EL (cell line): Measurements from ENCODE around the gene AP2B1.

ENCODE experiments used
- DNase-seq: peaks from one replicate; pipeline ENCODE4 v3.0.0-alpha.2; 2016

AP2B1 gene

DNA sequence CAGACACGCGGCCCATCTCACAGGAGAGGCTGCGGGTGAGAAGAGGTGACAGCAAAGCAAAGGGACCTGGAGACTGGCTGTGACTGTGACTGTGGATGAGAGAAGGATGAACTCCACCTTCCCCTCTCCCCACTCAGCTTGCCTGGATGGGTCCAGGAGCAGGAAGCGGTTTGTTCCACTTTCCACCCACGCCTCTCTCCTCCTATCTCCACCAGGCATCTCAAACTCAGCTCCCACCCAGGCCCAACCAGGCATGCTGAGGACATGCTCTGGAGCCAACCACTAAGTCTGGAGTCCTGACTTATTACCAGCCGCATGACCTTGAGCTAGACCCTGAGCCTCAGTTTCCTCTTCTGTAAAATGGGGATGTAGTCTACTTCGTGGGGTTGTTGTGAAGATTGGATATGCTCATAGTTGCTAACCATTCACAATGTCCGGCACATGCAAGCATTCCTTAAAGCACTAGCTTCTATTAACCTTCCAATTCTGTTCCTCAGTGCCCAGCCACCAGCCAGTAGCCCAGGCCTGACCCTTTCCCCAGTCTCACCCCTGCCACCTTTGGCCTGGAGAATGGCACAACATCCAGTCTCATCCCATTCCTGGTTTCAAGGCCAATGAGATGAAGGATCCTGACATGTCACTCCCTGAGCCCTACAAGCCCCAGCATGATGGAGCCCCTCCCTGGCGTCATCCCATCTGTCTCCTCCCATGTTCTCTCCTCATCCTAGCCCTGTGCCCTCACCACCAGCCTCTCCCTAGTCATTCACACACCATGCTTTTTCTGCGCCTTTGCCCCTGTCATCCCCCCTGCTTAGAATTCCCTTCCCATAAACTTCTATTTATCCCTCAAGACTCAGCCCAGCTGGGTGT lies 163.6 kb downstream of the AP2B1 start:
- peak; percentile 23 for DNase-seq

- DNase-seq: peak; percentile 38
These were observed 164.4 kb downstream of the AP2B1 start for GRCh38 chr17:35751541-35751940.

DNA sequence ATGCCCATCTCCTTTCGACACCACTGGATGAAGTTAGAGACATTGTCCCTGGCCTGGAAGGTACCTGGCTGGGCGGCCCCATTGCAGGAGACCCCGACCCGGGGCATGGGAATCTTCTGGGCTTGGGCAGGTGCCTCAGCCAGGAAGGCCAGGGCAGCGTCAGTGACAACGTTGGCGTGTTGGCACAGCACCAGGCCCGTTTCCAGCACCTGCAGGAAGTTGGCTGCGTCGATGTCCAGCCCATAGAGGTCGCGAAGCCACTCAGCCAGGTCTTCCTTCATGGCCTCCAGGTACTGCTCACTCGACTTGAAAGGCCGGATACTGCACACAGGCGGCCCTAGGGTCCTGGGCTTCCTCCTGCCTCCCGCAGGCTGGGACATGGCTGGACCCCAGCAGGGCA lies 165.3 kb downstream of the AP2B1 start:
- DNase-seq: no peak

GRCh38 chr17:35752945-35753764 lies 166.0 kb downstream of the AP2B1 start, which contains the start of gene GAS2L2:
Gene GAS2L2 (minus strand): TSS chr17:35753239. CDS start chr17:35752850, 389 bp downstream.
- no peak for DNase-seq

DNA sequence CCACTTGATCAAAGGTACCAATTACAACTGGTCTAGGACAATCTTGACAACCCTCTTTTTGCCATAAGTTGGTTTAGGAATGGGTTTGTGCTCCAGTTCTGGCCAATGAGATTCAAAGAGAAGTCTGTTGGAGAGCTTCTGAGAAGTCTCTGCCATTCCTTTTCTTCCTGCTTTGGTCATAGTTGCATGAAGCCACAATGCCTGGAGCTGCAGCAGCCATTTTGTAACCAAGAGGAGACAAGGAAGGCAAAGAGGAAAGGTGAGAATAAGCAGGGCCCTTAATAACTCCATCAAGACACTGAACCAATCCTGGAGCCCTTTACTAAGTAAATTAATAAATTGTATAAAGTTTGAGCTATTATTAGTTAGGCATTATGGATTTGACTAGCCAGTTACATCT lies 170.1 kb downstream of the AP2B1 start:
- DNase-seq: no peak

- DNase-seq: no peak
These were observed 173.5 kb downstream of the AP2B1 start, which contains the start of gene C17orf50 for GRCh38 chr17:35760587-35760986. Gene C17orf50 (plus strand): TSS chr17:35760887. CDS start chr17:35760942, 55 bp downstream.

GRCh38 chr17:35761601-35762000 lies 174.5 kb downstream of the AP2B1 start:
- no peak for DNase-seq

GRCh38 chr17:35763767-35764122 lies 176.6 kb downstream of the AP2B1 start:
- DNase-seq: no peak

DNA sequence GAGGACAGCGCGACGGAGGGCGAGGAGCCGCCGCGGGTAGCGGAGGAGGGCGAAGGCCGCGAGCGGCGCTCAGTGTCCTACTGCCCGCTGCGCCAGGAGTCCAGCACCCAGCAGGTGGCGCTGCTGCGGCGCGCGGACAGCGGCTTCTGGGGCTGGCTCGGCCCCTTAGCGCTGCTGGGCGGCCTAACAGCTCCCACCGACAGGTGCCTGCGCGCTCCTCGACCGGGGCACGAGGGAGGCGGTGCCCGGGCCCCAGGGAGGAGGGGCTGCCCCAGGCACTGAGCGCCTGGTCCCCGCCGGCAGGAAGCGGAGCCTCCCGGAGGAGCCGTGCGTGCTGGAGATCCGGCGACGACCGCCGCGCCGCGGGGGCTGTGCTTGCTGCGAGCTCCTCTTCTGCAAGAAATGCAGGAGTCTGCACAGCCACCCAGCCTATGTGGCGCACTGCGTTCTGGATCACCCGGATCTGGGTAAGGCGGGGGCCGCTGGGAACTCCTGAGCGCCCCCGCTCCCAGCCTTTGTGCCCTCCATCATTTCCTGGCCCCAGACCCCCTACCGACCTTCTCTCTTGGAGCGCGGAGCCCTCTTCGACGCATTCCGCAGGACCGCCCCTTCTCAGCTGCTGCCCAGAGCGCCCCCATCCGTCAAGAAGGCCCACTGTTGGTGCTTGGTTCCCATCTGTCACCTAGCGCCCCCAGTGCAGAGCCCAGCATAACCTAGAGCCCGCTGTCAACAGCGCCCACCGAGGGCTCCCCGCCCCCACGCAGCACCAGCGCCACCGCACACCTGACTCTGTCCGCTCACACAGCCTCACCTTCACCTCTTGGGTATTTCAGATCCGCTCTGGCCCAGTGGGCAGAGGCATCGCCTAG lies 177.2 kb downstream of the AP2B1 start:
- peak; percentile 89 for DNase-seq

- DNase-seq: no peak
These were observed 178.1 kb downstream of the AP2B1 start for GRCh38 chr17:35765086-35765710.

- DNase-seq: no peak
These were observed 178.8 kb downstream of the AP2B1 start for GRCh38 chr17:35765756-35766488.

DNA sequence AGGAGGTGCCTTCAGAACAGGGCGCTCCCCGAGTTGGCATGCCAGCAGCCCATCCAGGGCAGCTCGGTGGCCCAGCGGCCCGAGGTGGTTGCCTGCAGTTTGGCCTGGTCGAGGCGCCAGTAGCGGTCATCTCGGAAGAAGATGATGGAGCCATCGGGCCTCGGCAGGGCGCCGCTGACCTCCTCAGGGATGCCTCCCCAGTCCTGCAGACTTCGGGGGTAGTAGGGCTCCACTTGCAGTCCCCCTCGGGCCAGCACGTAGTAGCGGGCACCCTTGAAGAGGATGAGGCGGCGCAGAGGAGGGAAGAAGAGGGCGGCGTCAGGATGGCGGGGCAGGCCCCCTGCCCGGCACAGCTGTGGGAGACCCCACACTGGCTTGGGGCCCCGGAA lies 179.4 kb downstream of the AP2B1 start:
- DNase-seq: no peak

DNA sequence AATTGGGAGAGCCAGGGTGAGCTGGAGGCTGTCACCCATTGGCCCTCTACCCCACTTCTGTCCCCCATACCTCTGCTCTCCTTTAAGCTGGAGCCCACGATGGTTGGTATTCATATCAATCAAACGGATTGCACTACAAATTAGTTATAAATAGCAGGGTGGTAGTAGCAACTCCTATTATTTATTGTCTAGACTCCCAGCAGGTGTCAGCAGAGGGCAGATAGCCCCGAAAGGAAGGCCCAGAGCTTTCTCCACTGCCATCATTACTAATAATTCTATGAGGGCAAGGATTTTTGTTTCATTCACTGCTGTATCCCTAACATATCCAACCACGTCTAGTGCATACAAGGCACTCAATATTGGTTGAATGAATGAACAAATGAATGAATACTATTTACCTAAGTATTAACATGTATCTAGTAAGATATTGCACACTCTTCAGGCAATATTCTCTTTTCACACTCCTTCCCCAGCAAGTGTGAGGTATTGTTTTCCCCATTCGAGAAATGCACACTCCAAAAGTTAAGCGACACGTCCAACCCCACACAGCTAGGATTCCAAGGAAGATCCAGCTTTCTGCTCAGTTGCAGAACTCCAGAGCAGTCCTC lies 179.9 kb downstream of the AP2B1 start:
- peak; percentile 55 for DNase-seq

DNA sequence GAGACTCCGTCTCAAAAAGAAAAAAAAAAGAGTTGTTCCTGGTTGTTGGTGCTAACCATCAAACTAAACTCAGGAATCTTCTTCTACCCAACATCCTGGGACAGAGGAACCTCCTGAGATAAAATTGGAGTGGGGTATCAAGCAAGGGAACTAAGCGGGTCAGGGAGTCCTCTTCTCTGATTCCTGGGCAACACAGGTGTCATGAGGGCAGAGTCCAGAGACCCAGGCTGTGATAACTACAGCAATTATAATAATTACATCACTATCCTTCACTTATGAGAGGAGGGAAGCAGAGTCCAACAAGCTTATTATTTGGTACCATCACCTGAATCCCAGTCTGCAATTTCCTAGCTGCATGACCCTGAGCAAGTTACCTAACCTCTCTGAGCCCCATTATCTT lies 181.7 kb downstream of the AP2B1 start:
- no peak for DNase-seq

DNA sequence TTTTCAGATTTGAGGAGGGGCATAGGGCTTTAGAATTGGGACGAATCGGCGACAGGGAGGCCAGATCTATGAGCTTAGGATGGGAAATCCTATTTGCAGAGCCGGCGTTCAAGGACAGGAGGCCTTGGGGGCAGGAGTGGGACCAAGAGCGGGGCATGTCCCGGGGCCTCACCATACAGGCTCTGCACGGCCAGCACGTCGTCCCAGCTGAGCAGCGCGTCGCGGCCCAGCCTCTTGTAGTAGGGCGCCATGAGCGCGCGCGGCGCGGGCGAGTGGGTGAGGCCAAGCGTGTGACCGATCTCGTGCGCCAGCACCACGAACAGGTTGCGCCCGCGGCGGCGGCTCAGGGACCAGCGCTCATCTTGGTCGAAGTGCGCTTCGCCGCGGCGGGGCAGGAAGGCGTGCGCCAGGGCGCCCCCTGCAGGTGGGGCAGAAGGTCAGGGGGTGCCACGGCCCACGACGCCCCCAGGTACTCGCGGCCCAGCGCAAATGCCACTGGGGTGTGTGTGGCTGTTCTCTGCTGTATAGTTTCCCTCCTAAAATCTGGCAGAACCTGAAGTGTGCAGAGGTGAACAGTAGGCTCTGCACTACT lies 182.9 kb downstream of the AP2B1 start:
- no peak for DNase-seq

DNA sequence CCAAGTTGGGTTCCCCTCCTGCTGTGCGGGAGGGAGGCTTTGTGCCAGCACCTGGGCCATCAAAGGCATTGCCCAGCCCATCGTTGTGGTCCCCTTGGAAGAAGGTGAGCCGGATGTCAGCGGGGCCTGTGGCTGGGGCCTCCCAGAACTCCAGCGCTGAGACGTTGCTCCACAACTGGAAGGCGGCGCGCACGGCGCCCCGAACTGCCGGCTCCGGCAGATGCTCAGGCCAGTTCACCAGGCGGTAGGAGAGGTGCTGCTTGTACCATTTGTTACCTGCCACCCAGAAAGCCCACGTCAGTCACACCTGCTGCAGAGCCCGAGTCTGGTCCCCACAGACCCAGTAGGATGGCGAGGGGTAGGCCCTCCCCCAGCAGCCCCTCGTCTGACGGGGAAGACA lies 186.0 kb downstream of the AP2B1 start:
- no peak for DNase-seq

DNA sequence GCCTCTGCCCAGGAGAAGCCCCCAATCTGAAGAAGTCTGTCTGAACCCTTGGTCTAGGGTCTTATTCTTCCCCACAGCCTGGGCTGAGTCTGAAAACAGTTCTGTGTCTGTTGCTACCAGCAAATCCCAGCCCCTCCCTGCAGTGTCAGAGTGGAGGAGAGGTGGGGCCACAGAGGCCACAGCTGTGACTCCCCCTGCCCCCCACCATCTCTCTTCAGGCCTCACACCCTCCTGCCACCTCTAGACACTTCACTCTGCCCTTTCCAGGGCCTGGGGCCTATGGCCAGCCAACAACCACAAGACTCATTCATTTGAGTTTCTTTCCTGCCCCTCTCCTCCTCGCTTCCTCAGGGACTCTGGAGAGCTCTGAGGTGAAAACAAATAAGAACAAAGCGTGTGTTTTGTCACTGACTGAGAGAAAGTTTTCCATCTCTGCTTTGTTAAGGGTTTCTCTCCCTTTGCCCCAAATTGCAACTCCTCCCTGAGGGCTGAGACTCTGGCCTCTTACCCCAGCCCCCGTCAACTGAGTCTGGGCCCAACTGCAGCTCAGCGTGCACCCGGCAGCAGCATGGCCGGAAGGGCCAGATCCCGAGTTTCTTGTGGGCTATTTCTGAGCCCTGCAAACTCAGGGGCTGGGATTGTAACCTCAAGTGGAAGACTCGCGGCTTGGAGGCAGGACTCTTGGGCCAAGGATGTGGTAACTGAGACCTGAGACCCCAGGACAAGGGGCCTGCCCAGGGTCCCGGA lies 186.7 kb downstream of the AP2B1 start:
- DNase-seq: no peak

GRCh38 chr17:35774499-35774898 lies 187.4 kb downstream of the AP2B1 start:
- no peak for DNase-seq

GRCh38 chr17:35775039-35775438 lies 187.9 kb downstream of the AP2B1 start:
- no peak for DNase-seq

DNA sequence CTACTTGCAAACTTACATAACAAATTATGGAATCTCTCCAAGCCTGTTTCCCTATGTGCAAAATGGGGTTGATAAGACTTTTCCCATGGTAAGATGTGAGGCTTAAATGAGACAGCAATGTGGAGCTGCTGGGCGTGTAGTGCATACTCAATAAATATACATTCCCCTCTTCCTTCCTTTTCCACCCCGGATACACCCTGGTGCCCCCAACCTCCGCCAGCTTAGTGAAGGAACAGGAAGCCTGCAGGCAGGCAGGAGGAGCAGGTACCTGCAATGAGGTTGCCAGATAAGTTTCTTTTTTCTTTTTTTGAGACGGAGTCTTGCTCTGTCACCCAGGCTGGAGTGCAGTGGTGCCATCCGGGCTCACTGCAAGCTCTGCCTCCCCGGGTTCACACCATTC lies 188.5 kb downstream of the AP2B1 start:
- DNase-seq: no peak
